H1 (cell line): ENCODE results near the gene SMYD3. TPM values are rescaled to one million over a fixed set of nuclear protein-coding genes. Genes with fewer than 3 reads are reported as not detected.

ENCODE experiments used
- CTCF ChIA-PET: fragments of 300-600 bp; sonication (Branson Sonifier 250); formaldehyde crosslinking; loops from one replicate; lab custom pipeline; 2021; ENCODE audit not compliant: partially characterized antibody; lab: Charles Lee
- POLR2A ChIA-PET: fragments of 300-600 bp; sonication (Branson Sonifier 250); formaldehyde crosslinking; loops from one replicate; lab custom pipeline; 2021; ENCODE audit warnings: inconsistent platforms; ENCODE audit not compliant: partially characterized antibody; lab: Charles Lee
- DNase-seq, 2 experiments: peaks; one replicate each; pipeline versions ENCODE4 v3.0.0 to v3.0.0-alpha.2; 2010 to 2022; ENCODE audit warnings: low spot score in 2 of 2, low read depth in 1 of 2, mixed read lengths in 1 of 2
- FAIRE-seq: peaks from 2 replicates; lab custom pipeline; 2011; peaks lifted over from hg19 to GRCh38; lab: Jason Lieb, UNC
- H2AFZ ChIP-seq: 2 replicates; pipeline ENCODE4 v1.8.1; 2012; ENCODE audit warnings: low read length, inconsistent platforms
- H2AK5ac ChIP-seq: 2 replicates; pipeline ENCODE4 v1.6.1; 2013; ENCODE audit warnings: low read depth, low read length
- H2BK120ac ChIP-seq: replicated peaks from 2 replicates; pipeline ENCODE3; 2013; ENCODE audit warnings: low read depth, low read length, inconsistent platforms
- H2BK12ac ChIP-seq: 2 replicates; pipeline ENCODE4 v1.6.1; 2013; ENCODE audit warnings: low read depth, low read length
- H2BK15ac ChIP-seq: 2 replicates; pipeline ENCODE4 v1.6.1; 2013; ENCODE audit warnings: low read length
- H2BK20ac ChIP-seq: 2 replicates; pipeline ENCODE4 v1.6.1; 2013; ENCODE audit warnings: low read length
- H2BK5ac ChIP-seq: 2 replicates; pipeline ENCODE4 v1.6.1; 2013; ENCODE audit warnings: low read depth, low read length
- H3K14ac ChIP-seq: 2 replicates; pipeline ENCODE4 v1.6.1; 2013; ENCODE audit warnings: inconsistent platforms; ENCODE audit not compliant: insufficient read length
- H3K18ac ChIP-seq: 2 replicates; pipeline ENCODE4 v1.6.1; 2013; ENCODE audit warnings: low read length; ENCODE audit errors: extremely low read depth
- H3K23ac ChIP-seq: 2 replicates; pipeline ENCODE4 v1.6.1; 2013; ENCODE audit warnings: inconsistent platforms; ENCODE audit not compliant: insufficient read length
- H3K23me2 ChIP-seq: 2 replicates; pipeline ENCODE4 v1.6.1; 2013; ENCODE audit warnings: low read depth, low read length
- H3K27ac ChIP-seq: 2 replicates; pipeline ENCODE4 v1.6.1; 2011; ENCODE audit warnings: low read depth, low read length, inconsistent platforms
- H3K27me3 ChIP-seq, 4 experiments: replicated peaks in 1 of 4; 1 replicate in 1 of 4; 2 replicates in 3 of 4; pipeline versions ENCODE4 v1.6.1 to v1.8.1; 2011 to 2013; ENCODE audit warnings: low read length in 3 of 4, mild to moderate bottlenecking in 3 of 4, inconsistent platforms in 2 of 4, mixed read lengths in 2 of 4, moderate library complexity in 1 of 4; ENCODE audit not compliant: control insufficient read depth in 3 of 4, insufficient read depth in 3 of 4; ENCODE audit errors: extremely low read depth in 1 of 4
- H3K36me3 ChIP-seq, 4 experiments: 2 replicates each; pipeline versions ENCODE4 v1.6.1 to v1.8.1; 2011 to 2013; ENCODE audit warnings: mild to moderate bottlenecking in 4 of 4, low read length in 3 of 4, moderate library complexity in 2 of 4, control low read depth in 1 of 4, inconsistent platforms in 1 of 4; ENCODE audit not compliant: insufficient read depth in 4 of 4, control insufficient read depth in 2 of 4
- H3K4ac ChIP-seq: replicated peaks from 2 replicates; pipeline ENCODE3; 2013; ENCODE audit warnings: low read length, low read depth, mixed read lengths, inconsistent platforms; ENCODE audit not compliant: insufficient read length
- H3K4me1 ChIP-seq, 4 experiments: replicated peaks in 1 of 4; 1 replicate in 1 of 4; 2 replicates in 3 of 4; pipeline versions ENCODE4 v1.6.1 to v1.8.1; 2011 to 2013; ENCODE audit warnings: low read length in 3 of 4, inconsistent platforms in 2 of 4, mixed read lengths in 1 of 4; ENCODE audit not compliant: insufficient read depth in 4 of 4, control insufficient read depth in 3 of 4
- H3K4me2 ChIP-seq, 2 experiments: 2 replicates each; pipeline versions ENCODE4 v1.6.1 to v1.8.1; 2011 to 2013; ENCODE audit warnings: low read depth in 2 of 2, low read length in 2 of 2, control low read depth in 1 of 2, inconsistent platforms in 1 of 2, mild to moderate bottlenecking in 1 of 2; ENCODE audit not compliant: insufficient read depth in 1 of 2
- H3K4me3 ChIP-seq, 4 experiments: fragments of 200-600, 300-600 bp in 1 of 4; sonication (generic), shearing (Covaris generic), sonication (Bioruptor Twin) in 1 of 4; 2 replicates each; pipeline versions ENCODE4 v1.5.1 to v1.8.1; 2011 to 2016; ENCODE audit warnings: low read length in 4 of 4, low read depth in 3 of 4, control low read depth in 2 of 4, inconsistent platforms in 2 of 4, mild to moderate bottlenecking in 2 of 4, mixed read lengths in 1 of 4, moderate library complexity in 1 of 4; ENCODE audit not compliant: insufficient read depth in 2 of 4; ENCODE audit errors: extremely low read depth in 1 of 4
- H3K56ac ChIP-seq: replicated peaks from 2 replicates; pipeline ENCODE3; 2013; ENCODE audit warnings: low read depth, mild to moderate bottlenecking, mixed read lengths, low read length, inconsistent platforms; ENCODE audit not compliant: insufficient read length
- H3K79me1 ChIP-seq: 2 replicates; pipeline ENCODE4 v1.6.1; 2013; ENCODE audit warnings: low read depth, low read length, control low read depth
- H3K79me2 ChIP-seq, 2 experiments: 2 replicates each; pipeline versions ENCODE4 v1.6.1 to v1.8.1; 2012 to 2013; ENCODE audit warnings: low read length in 2 of 2, mild to moderate bottlenecking in 2 of 2, inconsistent platforms in 1 of 2; ENCODE audit not compliant: insufficient read depth in 2 of 2, control insufficient read depth in 1 of 2
- H3K9ac ChIP-seq, 4 experiments: replicated peaks in 1 of 4; 1 replicate in 1 of 4; 2 replicates in 3 of 4; pipeline versions ENCODE4 v1.6.1 to v1.8.1; 2011 to 2013; ENCODE audit warnings: low read depth in 3 of 4, low read length in 3 of 4, control low read depth in 2 of 4, mild to moderate bottlenecking in 2 of 4, moderate library complexity in 2 of 4, inconsistent platforms in 1 of 4; ENCODE audit errors: extremely low read depth in 1 of 4
- H3K9me3 ChIP-seq, 2 experiments: 2 replicates each; pipeline versions ENCODE4 v1.6.1 to v1.8.1; 2012 to 2013; ENCODE audit warnings: mild to moderate bottlenecking in 2 of 2, moderate library complexity in 2 of 2, control low read depth in 1 of 2, inconsistent platforms in 1 of 2, low read depth in 1 of 2, low read length in 1 of 2, mixed read lengths in 1 of 2; ENCODE audit not compliant: insufficient read depth in 2 of 2
- H4K20me1 ChIP-seq, 2 experiments: replicated peaks in 1 of 2; 2 replicates each; pipeline versions ENCODE3 to v1.8.1; 2011 to 2013; ENCODE audit warnings: inconsistent platforms in 2 of 2, low read length in 2 of 2, mild to moderate bottlenecking in 1 of 2; ENCODE audit not compliant: insufficient read depth in 2 of 2, control insufficient read depth in 1 of 2
- H4K5ac ChIP-seq: 2 replicates; pipeline ENCODE4 v1.6.1; 2013; ENCODE audit warnings: low read length, low read depth, mixed read lengths, inconsistent platforms; ENCODE audit not compliant: insufficient read length
- H4K8ac ChIP-seq: 2 replicates; pipeline ENCODE4 v1.8.0; 2013; ENCODE audit warnings: mild to moderate bottlenecking, moderate library complexity, low read length, inconsistent platforms; ENCODE audit not compliant: insufficient read depth; ENCODE audit errors: extremely low read depth
- H4K91ac ChIP-seq: replicated peaks from 2 replicates; pipeline ENCODE3; 2013; ENCODE audit warnings: low read length, mixed read lengths, inconsistent platforms; ENCODE audit not compliant: insufficient read length
- ASH2L ChIP-seq: fragments of 200-600, 300-600 bp; sonication (generic); IDR thresholded peaks from one replicate; pipeline ENCODE4 v1.7.1; 2017; ENCODE audit warnings: low read length
- CBX5 ChIP-seq: fragments of 300-800, 300-1000 bp; sonication (generic); IDR thresholded peaks from 2 replicates; pipeline ENCODE4 v1.7.1; 2016; ENCODE audit warnings: antibody characterized with exemption, low read length, low read depth
- GTF2F1 ChIP-seq: IDR thresholded peaks from 2 replicates; pipeline ENCODE4 v1.6.1; 2012; ENCODE audit warnings: low read depth, low read length, improper control_type of control experiment, borderline replicate concordance
- HDAC2 ChIP-seq, 2 experiments: fragments of 300-600 bp in 1 of 2; sonication (generic) in 1 of 2; IDR thresholded peaks; 2 replicates each; pipeline ENCODE4 v1.6.1; 2011 to 2012; ENCODE audit warnings: low read depth in 2 of 2, low read length in 2 of 2, mild to moderate bottlenecking in 2 of 2, moderate library complexity in 2 of 2, borderline replicate concordance in 1 of 2, inconsistent platforms in 1 of 2
- KDM1A ChIP-seq: fragments of 200-600, 300-600 bp; sonication (generic); IDR thresholded peaks from 2 replicates; pipeline ENCODE4 v1.7.1; 2016; ENCODE audit warnings: mild to moderate bottlenecking, low read length, borderline replicate concordance
- RAD21 ChIP-seq, 2 experiments: IDR thresholded peaks in 1 of 2; conservative IDR thresholded peaks in 1 of 2; 2 replicates each; pipeline ENCODE4 v1.6.1; 2011; ENCODE audit warnings: low read depth in 2 of 2, low read length in 2 of 2, improper control_type of control experiment in 1 of 2, inconsistent platforms in 1 of 2, mild to moderate bottlenecking in 1 of 2, moderate library complexity in 1 of 2
- RBBP5 ChIP-seq: IDR thresholded peaks from 2 replicates; pipeline ENCODE4 v1.7.1; 2012; ENCODE audit warnings: low read depth, mild to moderate bottlenecking, inconsistent platforms, low read length, moderate library complexity, borderline replicate concordance
- RXRA ChIP-seq: IDR thresholded peaks from 2 replicates; pipeline ENCODE4 v1.6.1; 2011; ENCODE audit warnings: low read depth, mild to moderate bottlenecking, low read length, moderate library complexity; ENCODE audit not compliant: insufficient read depth
- SP1 ChIP-seq: IDR thresholded peaks from 2 replicates; pipeline ENCODE4 v1.6.1; 2011; ENCODE audit warnings: low read depth, low read length
- WGBS, 2 experiments: shearing (Covaris generic) in 1 of 2; methylation state at CpG; one replicate each; pipeline versions ENCODE4 v1.1.6 to v1.1.7; 2013 to 2015; ENCODE audit warnings: low lambda C conversion rate in 2 of 2, mixed read lengths in 2 of 2, inconsistent platforms in 1 of 2, low coverage in 1 of 2, missing lambda C conversion rate in 1 of 2; ENCODE audit not compliant: insufficient replicate concordance in 2 of 2, insufficient coverage in 1 of 2, insufficient read length in 1 of 2; ENCODE audit errors: extremely low coverage in 1 of 2, missing lambda C conversion rate in 1 of 2; 5-methylcytosine and 5-hydroxymethylcytosine counted together
- polyA plus RNA-seq, 7 experiments: library from polyadenylated mRNA; depleted of rRNA in 3 of 7; stranded (reverse) in 5 of 7; unstranded in 2 of 7; fragments of >200 nt in 5 of 7; fragments of 200-250 nt in 2 of 7; gene quantifications; 1 replicate in 5 of 7; 2 replicates in 1 of 7; 4 replicates in 1 of 7; pipeline versions ENCODE4 v1.2.1 to v1.2.3, GENCODE V29; 2011 to 2013; ENCODE audit warnings: missing spikeins in 2 of 7, mixed read lengths in 2 of 7
- total RNA-seq: library from RNA; stranded (reverse); fragmentation: NEBNext Ultra II Directional; extraction: Animal tissue kit (Norgen Biotek cat#: 25700); gene quantifications from 2 replicates; pipeline ENCODE4 v1.2.1, GENCODE V29; 2021
- TF ChIP-seq, protein P1 (sequence below): IDR thresholded peaks from 2 replicates; pipeline ENCODE4 v1.6.1; 2012; ENCODE audit warnings: inconsistent platforms

The SMYD3 gene
- total and polyA plus RNA-seq, 2 of the 8 experiments (the other 6 are each of a cell fraction or from before 2014, with no cell fraction given) = 17.3 to 25.4 TPM

DNA sequence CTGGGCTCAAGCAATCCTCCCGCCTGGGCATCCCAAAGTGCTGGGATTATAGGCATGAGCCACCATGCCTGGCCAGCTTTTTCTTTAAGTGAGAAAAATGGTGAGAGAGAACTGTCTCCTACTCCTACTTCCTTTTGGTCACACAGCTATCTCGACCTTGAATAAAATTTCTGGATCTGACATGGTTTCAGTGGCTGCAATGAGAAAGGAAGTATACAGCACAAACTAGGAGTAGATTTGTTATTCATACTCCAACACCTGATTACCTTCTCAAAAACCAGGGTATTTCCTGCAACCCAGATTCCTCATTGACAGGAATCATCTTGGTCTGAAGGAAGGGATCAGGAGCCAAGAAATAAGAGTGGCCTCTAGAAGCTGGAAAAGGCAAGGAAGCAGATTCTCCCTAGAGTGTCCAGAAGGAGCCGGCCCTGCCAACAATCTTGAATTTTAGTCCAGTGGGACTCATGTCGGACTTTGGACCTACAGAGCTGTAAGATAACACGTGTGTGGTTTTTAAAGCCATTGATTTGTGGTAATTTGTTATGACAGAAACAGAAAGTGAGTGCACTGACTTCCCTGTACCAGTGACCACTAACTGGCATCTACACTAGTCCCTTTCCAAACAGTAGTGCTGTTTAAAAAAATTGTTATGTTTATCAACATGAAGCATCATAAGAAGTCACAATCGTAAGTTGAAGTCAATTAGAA is 516.6 kb downstream of the SMYD3 start:
- Histone ChIP-seq H3K4me2 (no peak overlapping the region), H3K23me2 (no peaks in the 10 kb centered on the region), H2AFZ (no peak overlapping the region), H3K79me1 (no peaks in the 10 kb centered on the region), H2BK12ac (no peak overlapping the region), H4K91ac (no peak overlapping the region), H4K20me1 (no peaks in the 10 kb centered on the region), H3K4me1 (no peaks in the 10 kb centered on the region), H3K4ac (no peak overlapping the region), H4K5ac (no peak overlapping the region), H3K23ac (no peak overlapping the region), H3K27ac (no peak overlapping the region), H3K56ac (no peak overlapping the region), H3K14ac (no peak overlapping the region), H2BK5ac (no peak overlapping the region), H3K18ac (no peak overlapping the region), H3K9me3 (no peaks in the 10 kb centered on the region), H2BK120ac (no peak overlapping the region), H3K36me3 (no peaks in the 10 kb centered on the region), H3K9ac (no peak overlapping the region), H3K79me2 (no peaks in the 10 kb centered on the region), H4K8ac (no peak overlapping the region), H3K27me3 (no peaks in the 10 kb centered on the region), H3K4me3 (no peak overlapping the region), H2BK15ac (no peak overlapping the region), H2AK5ac (no peak overlapping the region), H2BK20ac (no peak overlapping the region)
- ChIA-PET POLR2A (no interaction called here), CTCF (interaction anchor here (1.0 to 1.7 kb wide), 2 partner anchors 9 to 102 kb away, joined by 3 read pairs; no protein-coding TSS in a partner anchor)
- DNase-seq = no peak
- no peak for FAIRE-seq
- WGBS, 2 experiments = 88% methylated on average over 6 of the region's 6 CpGs; no CpG with 5 or more reads in 1 of the 2 experiments
- no peak for TF ChIP-seq ASH2L
- TF ChIP-seq KDM1A = no peak
- TF ChIP-seq SP1 = no peak
- TF ChIP-seq, protein P1, sequence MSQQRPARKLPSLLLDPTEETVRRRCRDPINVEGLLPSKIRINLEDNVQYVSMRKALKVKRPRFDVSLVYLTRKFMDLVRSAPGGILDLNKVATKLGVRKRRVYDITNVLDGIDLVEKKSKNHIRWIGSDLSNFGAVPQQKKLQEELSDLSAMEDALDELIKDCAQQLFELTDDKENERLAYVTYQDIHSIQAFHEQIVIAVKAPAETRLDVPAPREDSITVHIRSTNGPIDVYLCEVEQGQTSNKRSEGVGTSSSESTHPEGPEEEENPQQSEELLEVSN = no peak
- no peak for TF ChIP-seq RXRA
- TF ChIP-seq CBX5 = no peak
- no peak for TF ChIP-seq HDAC2 (IDR thresholded peaks at IDR 0.05; ENCODE audit: borderline replicate concordance in 1 of 2, low read depth in 2 of 2, low read length in 2 of 2)
- no peak for TF ChIP-seq RAD21 (IDR thresholded peaks at IDR 0.05 in 1 of 2, conservative IDR thresholded peaks at IDR 0.05 in 1 of 2; ENCODE audit: low read depth in 2 of 2, low read length in 2 of 2)
- TF ChIP-seq GTF2F1 = no peak
- no peak for TF ChIP-seq RBBP5
